HK-2 (cell line): ENCODE data around the gene SULT2B1.

Experiments
- DNase-seq: peaks from one replicate; pipeline ENCODE4 v3.0.0-alpha.2; 2018; ENCODE audit not compliant: unreplicated experiment

The SULT2B1 gene

DNA sequence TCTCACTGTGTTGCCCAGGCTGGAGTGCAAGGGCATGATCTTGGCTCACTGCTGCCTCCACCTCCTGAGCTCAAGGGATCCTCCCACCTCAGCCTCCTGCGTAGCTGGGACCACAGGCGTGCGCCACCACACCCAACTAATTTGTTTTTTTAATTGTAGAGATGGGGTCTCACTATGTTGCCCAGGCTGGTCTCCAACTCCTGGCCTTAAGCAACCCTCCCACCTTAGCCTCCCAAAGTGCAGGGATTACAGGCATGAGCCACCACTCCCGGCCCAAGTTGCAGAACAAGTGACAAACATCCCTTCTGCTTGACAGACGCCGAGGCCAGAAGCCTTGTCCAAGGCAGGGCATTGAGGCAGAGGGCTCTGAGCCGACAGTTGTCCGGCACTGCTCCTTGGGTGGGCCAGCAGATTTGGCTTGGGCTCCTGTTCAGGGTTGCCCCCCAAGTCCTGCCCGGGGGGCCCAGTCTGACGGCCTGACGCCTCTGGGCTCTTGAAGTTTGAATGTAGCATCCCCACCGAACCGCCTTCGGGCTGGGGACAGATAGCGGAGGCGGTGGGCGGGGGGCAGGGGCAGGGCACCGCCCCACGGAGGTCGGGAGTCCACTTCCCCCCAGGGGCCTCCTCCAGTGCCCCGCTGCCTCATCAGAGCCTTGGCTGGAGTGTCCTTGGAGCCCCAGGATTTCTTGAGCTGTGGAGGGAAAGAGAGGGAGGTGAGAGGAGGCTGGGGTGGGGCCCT, 48.9 kb downstream of the SULT2B1 start:
- no peak for DNase-seq

DNA sequence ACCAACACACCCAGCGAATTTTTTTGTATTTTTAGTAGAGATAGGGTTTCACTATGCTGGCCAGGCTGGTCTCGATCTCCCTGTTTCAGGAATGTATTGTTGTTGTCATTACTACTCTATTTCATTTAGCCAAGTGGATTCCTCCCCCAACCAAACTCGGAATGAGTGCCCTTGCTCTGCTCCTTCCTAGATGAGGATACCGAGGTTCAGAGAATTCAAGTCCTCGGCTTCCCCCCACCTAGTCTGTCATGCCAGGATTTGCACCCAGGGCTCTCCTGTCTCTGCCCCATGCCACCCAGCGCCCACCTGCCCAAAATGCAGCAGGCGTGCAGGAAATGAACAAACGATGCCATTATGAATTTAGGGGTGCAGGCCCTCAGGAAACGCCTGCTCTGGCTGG, 51.0 kb downstream of the SULT2B1 start:
- DNase-seq: no peak

DNA sequence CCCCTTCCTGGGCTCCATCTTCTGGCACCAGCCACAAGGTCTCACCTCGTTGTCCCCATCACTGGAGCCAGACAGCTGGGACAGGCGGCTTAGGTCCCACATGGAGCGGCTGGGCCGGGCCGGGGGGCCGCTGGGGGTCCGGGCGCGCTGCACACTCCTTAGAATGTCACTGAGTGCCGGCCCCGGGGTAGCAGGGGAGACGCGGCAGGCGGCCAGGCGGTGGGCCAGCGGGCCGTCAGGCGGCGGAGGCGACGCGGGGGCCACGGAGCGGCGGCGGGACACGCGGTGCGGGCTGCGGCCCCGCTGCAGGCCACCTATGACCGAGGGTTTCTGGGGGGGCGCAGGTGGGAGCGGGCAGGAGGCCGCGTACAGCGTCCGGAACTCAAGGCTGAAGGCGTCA, 51.5 kb downstream of the SULT2B1 start:
- no peak for DNase-seq

DNA sequence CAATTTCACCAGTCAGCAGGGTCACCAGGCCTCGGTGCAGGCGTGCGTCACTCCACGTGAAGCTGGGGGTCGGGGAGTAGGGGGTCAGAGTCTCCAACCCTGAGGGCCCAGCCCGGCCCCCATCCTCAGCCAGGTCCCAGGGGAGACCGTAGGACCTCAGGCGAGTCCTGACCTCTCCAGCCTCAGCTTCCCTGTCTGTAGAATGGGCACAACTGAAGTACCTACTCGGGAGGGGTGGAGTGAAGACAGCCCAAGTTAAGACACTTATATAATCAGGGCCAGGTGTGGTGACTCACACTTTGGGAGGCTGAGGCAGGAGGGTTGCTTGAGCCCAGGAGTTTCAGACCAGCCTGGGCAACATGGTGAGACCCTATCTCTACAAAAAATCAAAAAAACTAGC, 51.9 kb downstream of the SULT2B1 start:
- no peak for DNase-seq

DNA sequence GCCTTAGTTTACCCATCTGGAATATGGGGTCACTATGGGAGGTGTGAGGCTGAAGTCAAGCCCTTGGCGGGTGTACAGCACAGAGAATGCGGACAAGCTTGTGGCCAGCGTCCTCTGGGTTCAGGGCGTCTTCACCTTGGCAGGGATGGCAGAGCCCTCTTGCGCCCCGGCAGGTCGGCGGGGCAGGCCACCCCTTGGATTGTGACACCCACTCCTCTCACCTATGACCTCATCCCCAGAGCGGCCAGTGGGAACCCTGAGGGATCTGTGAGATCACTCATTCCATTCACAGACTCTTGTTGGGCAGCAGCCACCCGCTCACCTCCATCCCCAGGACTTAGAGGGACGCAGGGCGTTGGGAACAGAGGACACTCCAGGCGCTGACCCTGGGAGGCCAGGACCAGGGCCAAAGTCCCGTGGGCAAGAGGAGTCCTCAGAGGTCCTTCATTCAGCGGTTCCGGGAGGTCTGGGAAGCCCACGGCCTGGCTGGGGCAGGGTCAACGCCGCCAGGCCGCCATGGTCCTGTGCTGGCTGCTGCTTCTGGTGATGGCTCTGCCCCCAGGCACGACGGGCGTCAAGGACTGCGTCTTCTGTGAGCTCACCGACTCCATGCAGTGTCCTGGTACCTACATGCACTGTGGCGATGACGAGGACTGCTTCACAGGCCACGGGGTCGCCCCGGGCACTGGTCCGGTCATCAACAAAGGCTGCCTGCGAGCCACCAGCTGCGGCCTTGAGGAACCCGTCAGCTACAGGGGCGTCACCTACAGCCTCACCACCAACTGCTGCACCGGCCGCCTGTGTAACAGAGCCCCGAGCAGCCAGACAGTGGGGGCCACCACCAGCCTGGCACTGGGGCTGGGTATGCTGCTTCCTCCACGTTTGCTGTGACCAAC, 54.7 kb downstream of the SULT2B1 start, which contains the start of gene SPACA4:
Gene SPACA4, plus strand, starts transcription at position 280 of the 896 bp plus-strand sequence. Its CDS starts 237 bp downstream, at position 517.
- no peak for DNase-seq

DNA sequence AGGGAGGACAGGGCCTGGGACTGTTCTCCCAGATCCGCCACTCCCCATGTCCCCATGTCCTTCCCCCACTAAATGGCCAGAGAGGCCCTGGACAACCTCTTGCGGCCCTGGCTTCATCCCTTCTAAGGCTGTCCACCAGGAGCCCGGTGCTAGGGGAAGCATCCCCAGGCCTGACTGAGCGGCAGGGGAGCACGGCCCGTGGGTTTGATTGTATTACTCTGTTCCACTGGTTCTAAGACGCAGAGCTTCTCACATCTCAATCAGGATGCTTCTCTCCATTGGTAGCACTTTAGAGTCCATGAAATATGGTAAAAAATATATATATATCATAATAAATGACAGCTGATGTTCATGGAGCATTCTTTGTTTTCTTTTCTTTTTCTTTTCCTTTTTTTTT, 55.4 kb downstream of the SULT2B1 start:
- no peak for DNase-seq

DNA sequence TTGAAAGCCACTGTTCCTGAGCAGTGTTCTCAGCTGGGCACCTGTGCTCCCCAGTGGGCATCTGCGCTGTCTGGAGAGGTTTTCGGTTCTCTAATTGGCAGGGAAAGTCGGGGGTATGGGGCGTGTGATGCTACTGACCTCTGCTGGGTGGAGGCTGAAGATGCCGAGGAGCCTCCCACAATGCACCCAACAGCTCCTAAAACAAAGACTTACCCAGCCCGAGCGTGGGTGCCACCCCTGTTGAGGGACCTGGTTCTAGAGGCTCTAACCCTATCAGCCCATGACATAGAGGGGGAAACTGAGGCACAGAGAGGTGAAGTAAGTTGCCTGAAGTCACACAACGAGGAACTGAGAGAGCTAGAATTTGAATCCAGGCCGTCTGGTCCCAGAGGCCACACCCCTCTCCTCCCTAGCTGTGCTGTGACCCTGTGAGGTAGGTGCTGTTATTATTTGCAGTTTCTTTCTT, 56.9 kb downstream of the SULT2B1 start:
- no peak for DNase-seq

DNA sequence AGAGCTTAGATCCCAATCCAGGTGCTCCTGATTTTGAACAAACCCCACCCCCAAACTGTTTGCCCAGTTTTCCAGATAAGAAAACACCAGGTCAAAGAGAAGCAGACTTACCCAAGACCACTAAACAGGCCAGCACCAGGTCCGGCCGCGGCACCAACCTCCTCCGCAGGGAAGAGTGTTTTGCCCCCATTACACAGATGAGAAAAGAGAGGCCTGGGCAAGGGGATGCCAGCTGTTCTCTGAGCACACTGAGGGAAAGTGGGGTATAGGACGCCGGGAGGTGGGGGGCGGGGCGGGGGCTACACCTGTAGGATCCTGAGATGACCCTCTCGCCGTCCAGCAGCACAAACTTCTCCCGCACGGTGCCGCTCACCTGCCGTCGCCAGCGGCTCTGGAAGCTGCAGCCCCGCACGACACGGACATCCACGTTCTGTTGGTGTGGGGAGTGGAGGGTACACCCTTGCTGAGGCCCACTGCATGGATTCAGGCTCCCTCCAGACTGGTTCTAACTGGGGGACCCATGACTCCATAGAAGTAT, 57.7 kb downstream of the SULT2B1 start:
- no peak for DNase-seq

DNA sequence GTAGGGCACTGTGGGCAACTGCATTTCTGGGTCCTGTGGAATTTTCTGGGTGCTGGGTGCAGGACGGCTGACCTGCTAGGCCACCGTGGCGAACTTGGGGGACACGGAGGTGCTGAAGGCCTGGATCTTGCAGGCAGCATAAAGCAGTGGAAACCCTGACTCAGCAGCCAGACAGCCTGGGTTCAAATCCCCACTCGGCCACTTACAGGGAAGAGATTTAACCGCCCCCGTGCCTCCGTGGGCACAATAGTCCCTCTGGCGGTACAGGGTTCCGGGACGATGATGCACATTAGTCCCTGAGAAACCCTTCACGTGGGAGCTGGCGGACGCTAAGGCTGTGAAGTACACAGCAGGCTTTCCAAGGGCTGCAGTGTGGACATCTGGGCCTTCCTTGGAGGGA, 59.9 kb downstream of the SULT2B1 start:
- no peak for DNase-seq

DNA sequence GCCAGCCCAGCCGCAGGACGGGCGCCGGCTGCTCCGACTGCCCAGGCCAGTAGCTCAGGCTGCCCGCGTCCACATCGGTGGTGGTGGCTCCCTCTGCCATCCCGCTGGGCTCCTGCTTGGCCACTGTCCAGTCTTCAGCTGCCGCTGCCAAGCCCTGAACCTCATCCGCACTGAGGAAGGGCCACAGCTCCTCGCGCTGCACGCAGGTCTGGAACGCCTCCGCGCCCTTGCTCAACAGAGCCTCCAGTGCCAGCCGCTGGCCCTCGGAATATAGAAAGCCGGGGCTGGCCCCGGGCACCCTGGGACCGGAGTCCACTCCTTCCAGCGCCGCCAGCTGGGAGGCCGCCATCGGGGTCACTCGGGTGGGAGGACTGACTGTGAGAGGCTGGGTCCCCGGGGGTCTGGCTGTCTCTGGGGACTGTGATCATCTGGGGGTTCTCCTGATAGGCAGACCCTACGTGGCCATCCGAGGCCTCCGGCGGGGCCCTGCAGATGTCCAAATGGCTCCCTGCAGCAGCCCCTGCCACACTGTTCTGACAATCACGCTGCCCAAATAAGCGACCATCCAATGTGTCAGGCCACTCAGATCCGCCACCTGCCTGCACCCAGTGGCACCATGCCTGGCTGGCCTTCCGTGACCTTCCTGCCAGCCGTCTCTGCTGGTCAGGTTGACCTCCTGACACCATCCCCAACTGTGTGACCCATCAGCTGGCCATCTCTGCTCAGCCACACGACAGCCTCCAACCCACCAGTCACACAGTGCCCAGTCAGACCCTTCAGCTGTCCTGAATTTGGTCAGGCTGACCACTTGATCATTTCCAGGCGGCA, 61.3 kb downstream of the SULT2B1 start:
- no peak for DNase-seq

DNA sequence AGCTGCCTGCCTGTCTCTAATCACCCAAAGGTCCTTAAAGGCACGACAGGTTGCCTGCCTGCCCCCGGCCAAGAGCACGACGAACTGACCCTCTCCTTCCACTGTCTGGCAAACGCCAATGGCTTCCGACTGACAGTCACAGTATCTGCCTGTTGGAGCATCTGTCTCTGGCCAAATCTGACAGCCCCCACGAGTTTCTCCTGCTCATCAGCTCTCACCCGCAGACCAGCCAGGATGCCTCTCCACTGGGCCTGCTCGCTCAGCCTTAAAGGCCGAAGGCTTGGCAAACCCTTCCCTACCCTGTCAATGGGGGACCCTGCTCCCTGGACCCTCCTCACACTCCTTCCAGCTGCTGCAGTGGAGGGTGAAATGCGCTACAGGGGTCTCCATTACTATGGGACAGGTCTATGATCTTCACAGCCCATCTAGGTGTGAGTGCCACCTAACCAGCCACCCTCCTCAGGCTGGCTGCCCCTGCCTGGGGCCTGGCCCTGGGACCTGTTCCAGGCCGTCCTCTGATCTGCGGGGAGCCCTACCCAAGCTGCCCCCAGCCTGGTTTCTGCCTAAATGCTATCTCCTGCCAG, 62.0 kb downstream of the SULT2B1 start:
- DNase-seq: no peak

DNA sequence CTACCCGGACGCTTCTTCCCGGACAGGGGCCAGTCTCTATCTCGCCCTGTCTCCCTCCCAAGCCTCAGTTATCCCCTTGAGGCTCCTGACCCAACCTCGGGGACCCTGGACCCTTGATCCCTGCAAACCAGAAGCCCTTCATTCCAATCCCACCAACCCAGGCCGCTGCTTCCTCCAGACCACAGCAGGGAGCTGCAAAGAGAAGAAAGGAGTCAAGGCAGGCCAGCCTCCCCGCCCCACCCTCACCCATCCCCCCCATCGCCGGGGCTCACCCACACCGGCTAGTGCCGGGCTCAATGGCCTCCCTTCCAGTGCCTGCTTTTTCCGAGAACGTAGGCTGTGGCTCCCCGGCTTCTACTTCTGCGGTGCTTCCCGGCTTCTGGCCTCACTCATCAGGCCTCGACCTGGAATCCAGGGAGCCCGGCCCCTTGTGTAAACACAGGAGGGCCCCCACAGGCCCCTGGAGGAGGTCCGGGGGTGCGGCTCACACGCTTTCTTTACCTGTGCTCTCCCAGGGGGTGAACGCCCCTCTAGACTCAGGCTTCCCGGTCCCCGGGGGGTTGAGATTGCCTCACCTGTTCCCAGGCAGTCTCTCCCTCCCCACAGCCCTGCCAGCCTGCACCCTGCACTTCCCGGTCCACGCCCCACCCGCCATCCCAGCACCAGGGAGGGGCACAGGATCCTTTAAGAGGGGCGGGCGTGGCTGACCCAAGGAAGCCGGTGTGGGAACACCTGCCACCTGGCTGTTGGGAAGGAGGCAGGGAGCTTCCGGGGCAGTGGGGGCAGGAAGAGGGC, 62.7 kb downstream of the SULT2B1 start, which contains the start of gene FAM83E:
Gene FAM83E, minus strand, starts transcription at position 641 of the 795 bp plus-strand sequence. CDS start 1,704 bp downstream, outside the sequence.
- DNase-seq: peak; percentile 47

DNA sequence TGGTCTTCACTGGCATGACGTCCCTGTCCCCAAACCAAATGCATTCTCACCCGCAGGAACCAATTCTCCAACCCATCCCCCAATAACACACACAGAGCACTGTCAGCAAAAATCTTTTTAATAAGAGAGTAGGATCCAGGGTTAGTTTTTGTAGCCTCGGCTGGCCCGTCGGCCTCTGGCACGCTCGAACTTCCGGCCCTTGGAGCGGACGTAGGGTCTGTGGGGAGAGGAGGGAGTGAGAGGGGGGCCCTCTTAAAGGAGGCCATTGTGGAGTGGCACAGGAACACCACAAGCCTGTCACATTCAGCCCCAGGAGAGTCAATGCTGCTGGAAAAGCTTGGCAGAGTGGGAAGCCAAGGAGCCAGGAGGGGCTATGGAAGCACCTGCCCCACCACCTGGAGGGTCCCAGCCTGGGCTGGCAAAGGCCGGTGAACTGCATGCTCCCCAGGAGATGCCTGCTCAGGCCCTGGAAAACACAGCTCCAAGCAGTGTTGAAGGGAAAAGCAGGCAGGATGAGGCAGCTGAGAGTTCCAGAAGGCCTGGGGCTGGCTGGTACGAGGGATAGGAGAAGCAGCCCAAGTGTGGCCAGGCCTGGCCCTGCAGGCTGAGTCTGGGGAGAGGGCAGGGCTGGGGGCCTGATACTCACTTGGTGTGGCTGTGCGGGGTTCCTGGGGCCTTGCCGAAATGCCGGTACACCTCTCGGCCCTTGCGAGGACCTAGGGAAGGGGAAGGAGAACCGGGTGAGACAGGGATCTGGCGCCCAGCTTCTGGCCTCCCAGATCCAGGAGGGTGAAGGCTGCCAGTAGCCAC, 63.5 kb downstream of the SULT2B1 start:
- DNase-seq: no peak

DNA sequence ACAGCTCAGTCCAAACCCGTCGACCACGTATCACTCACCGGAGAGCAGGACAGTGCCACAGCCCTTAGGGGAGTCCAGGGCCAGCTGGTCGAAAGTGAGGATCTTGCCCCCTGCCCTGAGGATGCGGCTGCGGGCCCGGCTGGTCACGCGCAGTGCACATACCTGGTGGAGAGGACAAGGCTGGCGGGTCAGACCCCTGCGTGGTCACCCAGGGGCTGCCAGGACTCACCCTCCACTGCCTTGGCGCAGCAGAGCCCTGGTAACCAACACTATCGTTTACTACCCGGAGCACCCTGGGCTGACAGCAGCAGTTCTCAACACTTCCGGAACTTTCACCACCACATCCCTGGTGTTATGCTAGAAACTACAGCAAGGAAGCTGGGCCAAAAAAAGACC, 64.1 kb downstream of the SULT2B1 start:
- DNase-seq: no peak

DNA sequence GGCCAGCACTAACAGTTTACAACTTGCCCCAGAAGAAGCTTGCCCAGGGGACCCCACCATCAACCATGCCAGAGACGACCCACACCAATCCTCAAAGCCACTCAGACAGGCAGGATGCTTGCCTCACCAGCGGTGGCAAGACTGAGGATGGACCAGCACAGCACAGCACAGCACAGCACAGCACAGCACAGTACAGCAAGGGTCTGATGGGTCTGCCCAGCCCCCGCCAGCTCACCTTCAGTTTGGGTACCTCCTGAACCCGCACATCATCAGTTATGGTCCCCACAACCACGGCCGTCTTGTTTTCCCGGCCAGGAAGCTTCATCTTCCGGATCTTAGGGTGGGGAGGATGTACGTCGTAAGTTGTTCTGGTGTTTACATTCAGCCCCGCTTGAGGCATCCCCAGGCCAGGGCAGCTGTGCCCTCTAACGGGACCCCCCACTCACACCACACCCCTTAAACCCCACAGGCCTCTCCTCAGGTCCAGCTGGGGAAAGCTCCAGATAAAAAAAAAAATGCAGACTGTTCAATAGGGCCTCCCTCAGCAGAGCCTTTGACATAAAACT, 64.6 kb downstream of the SULT2B1 start:
- DNase-seq: no peak

DNA sequence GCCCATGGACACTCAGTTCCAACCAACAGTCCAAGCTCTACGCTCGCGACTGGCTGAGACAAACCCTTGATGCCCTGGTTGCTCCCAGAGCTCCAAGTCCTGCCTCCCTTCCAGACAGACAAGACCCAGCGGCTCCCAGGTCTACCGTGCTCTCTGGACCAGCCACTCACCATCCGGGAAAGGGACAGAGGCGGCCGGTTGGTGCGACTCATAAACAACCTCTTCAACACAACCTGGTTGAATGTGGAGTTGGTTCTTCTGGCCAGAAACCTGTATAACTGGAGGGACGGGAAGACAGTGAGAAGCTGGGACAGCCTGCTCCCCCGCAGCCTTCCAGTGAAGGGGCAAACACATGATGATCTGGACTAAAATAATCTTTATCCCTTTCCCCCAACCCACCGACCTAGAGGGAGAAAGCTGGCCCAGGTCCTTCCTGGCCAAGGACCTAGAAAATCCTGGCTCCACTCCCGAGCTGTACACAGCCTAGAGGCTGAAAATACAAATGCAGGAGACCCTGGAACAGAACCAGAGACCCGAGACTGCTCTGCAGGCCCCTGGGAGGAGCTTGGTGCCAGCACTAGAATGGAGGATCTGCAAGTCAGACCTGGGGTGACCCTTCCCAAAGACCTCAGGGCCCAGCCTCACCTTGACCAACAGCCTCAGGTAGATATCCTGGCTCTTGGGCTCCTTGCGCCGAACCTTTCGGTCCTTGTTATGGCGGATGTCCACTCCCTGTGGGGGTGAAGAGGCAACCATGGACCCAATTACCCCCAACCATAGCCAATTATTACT, 65.4 kb downstream of the SULT2B1 start:
- no peak for DNase-seq

DNA sequence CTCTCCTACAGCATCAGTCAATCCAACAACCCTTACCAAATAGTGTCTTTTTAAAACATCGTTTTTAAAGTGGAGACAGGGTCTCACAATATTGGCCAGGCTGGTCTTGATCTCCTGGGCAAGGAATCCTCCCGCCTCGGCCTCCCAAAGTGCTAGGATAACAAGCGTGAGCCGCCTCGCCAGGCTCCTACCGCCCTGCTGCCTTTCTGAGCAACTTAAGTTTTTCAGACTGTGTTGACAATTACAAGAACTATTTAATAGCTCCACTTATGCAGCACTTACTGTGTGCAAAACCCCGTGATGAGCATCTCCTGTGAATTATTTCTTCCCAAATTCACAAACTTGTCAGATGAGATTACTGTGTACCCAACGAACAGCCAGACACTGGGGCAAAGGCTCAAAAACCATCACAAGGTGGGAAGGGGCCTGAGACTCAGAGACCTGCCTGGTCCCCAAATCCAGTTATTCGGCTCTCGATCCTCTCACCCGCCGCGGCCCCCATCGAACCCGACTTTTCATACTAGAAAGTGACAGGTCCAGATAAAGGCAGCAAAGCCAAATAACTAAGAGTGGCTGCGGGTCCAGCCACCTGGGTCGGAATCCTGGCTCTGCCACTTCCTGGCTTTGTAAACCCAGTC, 66.4 kb downstream of the SULT2B1 start:
- no peak for DNase-seq
